Progenitor cell of endocrine pancreas (in vitro differentiated cells): ENCODE results near the gene PKIG. TPM values are rescaled to one million over a fixed set of nuclear protein-coding genes. Genes with fewer than 3 reads are reported as not detected.
A peak's percentile ranks its signal among the peaks of the same experiment; 100 is the strongest.

Experiments used
- DNase-seq: peaks from one replicate; pipeline ENCODE4 v3.0.0; 2021; ENCODE audit warnings: low spot score; ENCODE audit not compliant: unreplicated experiment
- H3K27ac Mint-ChIP-seq: 2 replicates; pipeline ENCODE4 v1.8.0; 2021; ENCODE audit warnings: mild to moderate bottlenecking, moderate library complexity, mixed read lengths
- H3K27me3 Mint-ChIP-seq: 2 replicates; pipeline ENCODE4 v1.8.0; 2021; ENCODE audit warnings: mixed read lengths
- H3K36me3 Mint-ChIP-seq: 2 replicates; pipeline ENCODE4 v1.8.0; 2022; ENCODE audit warnings: mixed read lengths; ENCODE audit not compliant: insufficient read depth
- H3K4me1 Mint-ChIP-seq: 2 replicates; pipeline ENCODE4 v1.8.0; 2021; ENCODE audit warnings: low read depth, mixed read lengths
- H3K4me3 Mint-ChIP-seq: 2 replicates; pipeline ENCODE4 v1.8.0; 2021; ENCODE audit warnings: low read depth, mild to moderate bottlenecking, moderate library complexity, mixed read lengths
- H3K9me3 Mint-ChIP-seq: 2 replicates; pipeline ENCODE4 v1.8.0; 2021; ENCODE audit warnings: low read depth, mixed read lengths
- total RNA-seq: library from RNA; stranded (reverse); gene quantifications from 2 replicates; pipeline ENCODE4 v1.2.1, GENCODE V29; 2021
- TF ChIP-seq, protein P1 (sequence below): fragments of 200-600 bp; sonication (generic); IDR thresholded peaks from one replicate; pipeline ENCODE4 v1.5.0; 2021; ENCODE audit warnings: antibody characterized with exemption, mild to moderate bottlenecking; ENCODE audit not compliant: unreplicated experiment

The PKIG gene
- total RNA-seq, 1 donor from 2014 or later, result 36.5 TPM

DNA sequence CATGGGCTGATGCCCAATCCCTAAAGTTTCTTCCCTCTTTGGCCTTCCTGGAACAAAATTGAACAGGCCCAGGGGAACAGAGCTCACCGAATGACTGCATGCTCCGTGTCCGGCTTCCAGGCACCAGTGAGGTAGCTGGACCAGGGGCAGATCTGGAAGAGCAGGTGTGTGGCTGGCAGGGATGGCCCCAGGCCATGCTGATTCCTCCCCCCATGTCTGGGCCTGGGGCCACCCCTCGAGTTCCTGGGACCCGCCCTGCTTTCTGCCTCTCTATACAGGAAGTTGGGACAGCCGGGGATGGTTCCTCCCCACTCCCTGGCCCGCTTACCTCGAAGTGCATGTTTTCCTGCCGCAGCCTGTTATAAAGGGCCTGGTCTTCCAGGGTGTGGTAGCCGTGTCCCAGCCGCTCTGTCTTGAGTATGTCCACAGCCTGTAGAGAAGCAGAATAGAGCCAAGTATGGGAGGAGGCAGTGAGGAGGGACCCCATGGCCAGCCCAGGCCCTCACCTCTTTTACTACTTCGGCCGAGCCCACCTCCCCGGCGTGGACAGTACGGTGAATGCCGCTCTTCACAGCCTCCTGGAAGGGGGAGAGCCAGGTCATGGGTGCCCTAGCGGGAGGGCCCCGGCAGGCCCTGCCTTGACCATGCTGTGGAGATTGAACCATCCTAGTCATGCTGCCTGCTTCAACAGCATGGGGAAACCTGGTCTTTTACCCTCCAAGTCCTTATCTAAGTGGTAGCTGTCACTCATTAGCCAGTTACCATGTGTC, 40.3 kb downstream of the PKIG start:
- no peak for DNase-seq
- H3K27ac Mint-ChIP-seq, result no peak overlapping the region
- TF ChIP-seq, protein P1, sequence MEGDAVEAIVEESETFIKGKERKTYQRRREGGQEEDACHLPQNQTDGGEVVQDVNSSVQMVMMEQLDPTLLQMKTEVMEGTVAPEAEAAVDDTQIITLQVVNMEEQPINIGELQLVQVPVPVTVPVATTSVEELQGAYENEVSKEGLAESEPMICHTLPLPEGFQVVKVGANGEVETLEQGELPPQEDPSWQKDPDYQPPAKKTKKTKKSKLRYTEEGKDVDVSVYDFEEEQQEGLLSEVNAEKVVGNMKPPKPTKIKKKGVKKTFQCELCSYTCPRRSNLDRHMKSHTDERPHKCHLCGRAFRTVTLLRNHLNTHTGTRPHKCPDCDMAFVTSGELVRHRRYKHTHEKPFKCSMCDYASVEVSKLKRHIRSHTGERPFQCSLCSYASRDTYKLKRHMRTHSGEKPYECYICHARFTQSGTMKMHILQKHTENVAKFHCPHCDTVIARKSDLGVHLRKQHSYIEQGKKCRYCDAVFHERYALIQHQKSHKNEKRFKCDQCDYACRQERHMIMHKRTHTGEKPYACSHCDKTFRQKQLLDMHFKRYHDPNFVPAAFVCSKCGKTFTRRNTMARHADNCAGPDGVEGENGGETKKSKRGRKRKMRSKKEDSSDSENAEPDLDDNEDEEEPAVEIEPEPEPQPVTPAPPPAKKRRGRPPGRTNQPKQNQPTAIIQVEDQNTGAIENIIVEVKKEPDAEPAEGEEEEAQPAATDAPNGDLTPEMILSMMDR, result no peak
- peaks cover 4% of the 10 kb centered on the region for H3K4me1 Mint-ChIP-seq
- H3K27me3 Mint-ChIP-seq, result no peaks in the 10 kb centered on the region
- H3K4me3 Mint-ChIP-seq, result no peak overlapping the region
- peaks cover 15% of the 10 kb centered on the region for H3K36me3 Mint-ChIP-seq
- no peaks in the 10 kb centered on the region for H3K9me3 Mint-ChIP-seq

DNA sequence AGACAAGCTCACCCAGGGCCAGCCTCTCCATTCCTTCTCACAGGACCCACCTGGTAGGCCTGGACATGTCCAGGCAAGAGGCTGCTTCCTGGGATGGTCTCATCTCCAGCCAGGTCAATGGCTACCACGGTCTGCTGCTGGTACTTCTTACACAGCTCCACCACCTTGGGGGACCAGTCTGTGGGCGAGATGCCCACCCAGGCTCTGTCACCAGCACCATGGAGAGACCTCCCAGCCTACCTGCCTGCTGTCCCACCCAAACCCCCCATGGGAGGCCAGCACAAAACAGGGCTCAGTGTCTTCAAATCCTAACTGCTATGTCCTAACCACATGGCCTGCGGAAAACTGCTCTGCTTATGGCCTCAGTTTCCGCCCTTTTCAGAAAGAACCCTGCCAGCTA, 41.8 kb downstream of the PKIG start:
- TF ChIP-seq, protein P1, result no peak
- Mint-ChIP-seq H3K36me3 (peaks cover 9% of the 10 kb centered on the region), H3K9me3 (no peaks in the 10 kb centered on the region), H3K27ac (no peak overlapping the region), H3K4me1 (no peaks in the 10 kb centered on the region), H3K27me3 (no peaks in the 10 kb centered on the region), H3K4me3 (no peak overlapping the region)
- DNase-seq, result no peak

DNA sequence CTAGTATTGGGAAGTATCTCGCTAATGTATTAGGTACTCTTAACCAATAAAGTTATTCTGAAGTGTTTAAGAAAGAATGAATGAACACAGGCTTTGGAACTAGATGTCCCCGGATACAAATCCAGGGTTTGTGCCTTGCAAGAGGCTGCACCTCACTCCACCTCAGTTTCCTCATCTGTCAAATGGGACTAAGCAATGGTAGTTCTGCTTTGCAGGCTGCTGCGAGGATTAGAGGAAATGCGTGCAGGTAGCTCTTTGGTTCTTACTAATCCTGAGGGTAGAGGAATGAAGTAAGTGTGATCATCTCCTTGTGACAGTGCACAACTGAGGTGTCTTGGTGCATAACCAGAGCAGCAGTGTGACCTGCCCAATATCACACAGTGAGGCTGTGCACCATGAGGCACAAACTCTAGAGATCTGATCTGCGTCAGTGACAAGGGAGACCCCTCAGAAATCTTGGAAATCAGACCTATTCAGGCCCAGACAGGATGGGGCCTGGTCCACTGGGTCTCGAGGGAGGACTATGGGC, 42.4 kb downstream of the PKIG start:
- Mint-ChIP-seq H3K4me3 (no peak overlapping the region), H3K27ac (peak overlapping the region; percentile 71), H3K36me3 (peaks cover 8% of the 10 kb centered on the region), H3K4me1 (no peaks in the 10 kb centered on the region), H3K9me3 (no peaks in the 10 kb centered on the region), H3K27me3 (no peaks in the 10 kb centered on the region)
- TF ChIP-seq, protein P1, result no peak
- DNase-seq, result no peak

DNA sequence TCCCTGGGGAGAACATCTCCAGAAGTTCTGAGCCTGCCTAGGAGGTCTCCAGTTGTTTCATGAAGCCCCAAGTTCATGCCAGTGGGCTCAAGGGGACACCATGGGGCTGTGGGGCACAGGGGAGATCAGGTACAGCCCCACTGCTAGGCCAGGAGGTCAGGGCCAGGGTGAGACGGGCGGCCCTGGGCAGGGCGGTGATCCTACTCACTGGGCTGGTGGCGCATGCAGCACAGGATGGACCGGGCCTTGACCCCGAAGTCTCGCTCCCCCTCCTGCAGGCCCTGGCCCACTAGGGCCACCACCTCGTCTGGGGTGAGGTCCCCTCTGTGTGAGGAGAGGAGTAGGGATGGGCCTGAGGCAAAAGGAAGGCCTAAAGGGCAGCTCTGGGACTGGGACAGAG, 43.0 kb downstream of the PKIG start:
- no peak overlapping the region for H3K27ac Mint-ChIP-seq

DNA sequence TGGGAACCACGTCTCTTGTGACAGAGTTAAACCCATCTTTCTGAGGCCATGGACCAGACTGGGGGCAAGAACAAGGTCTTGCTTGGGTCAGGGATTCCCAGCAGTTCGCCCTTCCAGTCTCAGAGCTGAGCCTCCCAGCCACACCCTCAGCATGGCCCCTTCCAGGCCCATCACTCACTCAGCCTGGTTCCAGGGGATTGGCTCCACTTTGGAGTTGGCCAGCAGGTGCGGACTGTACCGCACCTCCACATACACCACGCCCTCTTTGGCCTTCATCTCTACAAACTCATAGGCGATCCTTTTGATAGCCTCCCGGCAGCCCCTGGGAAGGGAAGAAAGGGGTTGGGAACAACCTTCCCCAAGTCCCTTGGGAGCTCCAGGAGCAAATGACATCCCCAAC, 43.9 kb downstream of the PKIG start:
- H3K4me3 Mint-ChIP-seq, result no peak overlapping the region
- no peaks in the 10 kb centered on the region for H3K9me3 Mint-ChIP-seq
- DNase-seq, result no peak
- TF ChIP-seq, protein P1, result no peak
- peaks cover 5% of the 10 kb centered on the region for H3K36me3 Mint-ChIP-seq
- H3K4me1 Mint-ChIP-seq, result no peaks in the 10 kb centered on the region
- H3K27ac Mint-ChIP-seq, result no peak overlapping the region
- peaks cover 4% of the 10 kb centered on the region for H3K27me3 Mint-ChIP-seq

More for the DNA sequence above, 43.0 kb downstream of the PKIG start:
- Mint-ChIP-seq H3K27me3 (peaks cover 2% of the 10 kb centered on the region), H3K36me3 (peaks cover 6% of the 10 kb centered on the region), H3K4me1 (no peaks in the 10 kb centered on the region), H3K9me3 (no peaks in the 10 kb centered on the region), H3K4me3 (no peak overlapping the region)
- DNase-seq, result no peak
- TF ChIP-seq, protein P1, result no peak
